GM18951 (cell line): Measurements from ENCODE around the gene ROBO3.

ENCODE experiments used
- POLR2A ChIP-seq: IDR thresholded peaks from 4 replicates; pipeline ENCODE4 v1.6.1; 2011; ENCODE audit warnings: mild to moderate bottlenecking; ENCODE audit not compliant: insufficient read length, insufficient read depth; ENCODE audit errors: extremely low read depth
- in situ Hi-C: fragments of 300-500 bp; cut with MboI; formaldehyde crosslinking; loops from one replicate; pipeline ENCODE4 v1.12.0; 2022; ENCODE audit warnings: low sequenced_read_pairs, mixed read lengths, inconsistent platforms; ENCODE audit not compliant: unreplicated experiment

Gene ROBO3, protein sequence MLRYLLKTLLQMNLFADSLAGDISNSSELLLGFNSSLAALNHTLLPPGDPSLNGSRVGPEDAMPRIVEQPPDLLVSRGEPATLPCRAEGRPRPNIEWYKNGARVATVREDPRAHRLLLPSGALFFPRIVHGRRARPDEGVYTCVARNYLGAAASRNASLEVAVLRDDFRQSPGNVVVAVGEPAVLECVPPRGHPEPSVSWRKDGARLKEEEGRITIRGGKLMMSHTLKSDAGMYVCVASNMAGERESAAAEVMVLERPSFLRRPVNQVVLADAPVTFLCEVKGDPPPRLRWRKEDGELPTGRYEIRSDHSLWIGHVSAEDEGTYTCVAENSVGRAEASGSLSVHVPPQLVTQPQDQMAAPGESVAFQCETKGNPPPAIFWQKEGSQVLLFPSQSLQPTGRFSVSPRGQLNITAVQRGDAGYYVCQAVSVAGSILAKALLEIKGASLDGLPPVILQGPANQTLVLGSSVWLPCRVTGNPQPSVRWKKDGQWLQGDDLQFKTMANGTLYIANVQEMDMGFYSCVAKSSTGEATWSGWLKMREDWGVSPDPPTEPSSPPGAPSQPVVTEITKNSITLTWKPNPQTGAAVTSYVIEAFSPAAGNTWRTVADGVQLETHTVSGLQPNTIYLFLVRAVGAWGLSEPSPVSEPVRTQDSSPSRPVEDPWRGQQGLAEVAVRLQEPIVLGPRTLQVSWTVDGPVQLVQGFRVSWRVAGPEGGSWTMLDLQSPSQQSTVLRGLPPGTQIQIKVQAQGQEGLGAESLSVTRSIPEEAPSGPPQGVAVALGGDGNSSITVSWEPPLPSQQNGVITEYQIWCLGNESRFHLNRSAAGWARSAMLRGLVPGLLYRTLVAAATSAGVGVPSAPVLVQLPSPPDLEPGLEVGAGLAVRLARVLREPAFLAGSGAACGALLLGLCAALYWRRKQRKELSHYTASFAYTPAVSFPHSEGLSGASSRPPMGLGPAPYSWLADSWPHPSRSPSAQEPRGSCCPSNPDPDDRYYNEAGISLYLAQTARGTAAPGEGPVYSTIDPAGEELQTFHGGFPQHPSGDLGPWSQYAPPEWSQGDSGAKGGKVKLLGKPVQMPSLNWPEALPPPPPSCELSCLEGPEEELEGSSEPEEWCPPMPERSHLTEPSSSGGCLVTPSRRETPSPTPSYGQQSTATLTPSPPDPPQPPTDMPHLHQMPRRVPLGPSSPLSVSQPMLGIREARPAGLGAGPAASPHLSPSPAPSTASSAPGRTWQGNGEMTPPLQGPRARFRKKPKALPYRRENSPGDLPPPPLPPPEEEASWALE (N-terminal part only)

DNA sequence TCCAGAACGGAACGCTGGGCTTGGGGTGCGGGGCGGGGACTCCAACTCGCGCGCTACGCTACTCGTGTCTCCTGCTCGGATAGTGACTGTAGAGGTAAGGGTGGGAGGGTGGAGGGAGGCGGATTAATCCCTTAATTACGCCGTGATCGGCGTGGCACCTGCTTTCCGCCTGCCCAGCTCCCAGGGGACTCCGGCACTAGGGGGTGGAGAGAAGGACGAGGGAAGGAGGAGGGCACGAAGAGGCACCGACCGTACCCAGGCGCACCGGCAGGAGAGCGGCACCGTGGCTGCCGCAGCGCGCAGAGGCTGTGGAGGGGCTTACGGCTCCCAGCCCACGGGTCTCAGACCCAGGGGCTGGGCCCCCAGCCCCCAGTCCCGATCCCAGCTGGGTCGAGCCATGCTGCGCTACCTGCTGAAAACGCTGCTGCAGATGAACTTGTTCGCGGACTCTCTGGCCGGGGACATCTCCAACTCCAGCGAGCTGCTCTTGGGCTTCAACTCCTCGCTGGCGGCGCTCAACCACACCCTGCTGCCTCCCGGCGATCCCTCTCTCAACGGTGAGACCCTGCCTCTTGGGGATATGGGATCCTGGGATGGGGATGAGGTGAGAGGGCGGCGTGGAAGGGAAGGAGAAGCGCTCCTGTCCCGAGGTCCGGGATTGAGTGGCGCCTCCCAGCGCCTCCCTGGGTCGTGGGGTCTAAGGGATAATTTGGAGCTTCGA is at the start of gene ROBO3:
TSS of gene ROBO3 (plus strand) at position 252 of the 721 bp plus-strand sequence. CDS start at position 398, 146 bp downstream.
- no peak for TF ChIP-seq POLR2A
- in situ Hi-C loops: no loop called here

DNA sequence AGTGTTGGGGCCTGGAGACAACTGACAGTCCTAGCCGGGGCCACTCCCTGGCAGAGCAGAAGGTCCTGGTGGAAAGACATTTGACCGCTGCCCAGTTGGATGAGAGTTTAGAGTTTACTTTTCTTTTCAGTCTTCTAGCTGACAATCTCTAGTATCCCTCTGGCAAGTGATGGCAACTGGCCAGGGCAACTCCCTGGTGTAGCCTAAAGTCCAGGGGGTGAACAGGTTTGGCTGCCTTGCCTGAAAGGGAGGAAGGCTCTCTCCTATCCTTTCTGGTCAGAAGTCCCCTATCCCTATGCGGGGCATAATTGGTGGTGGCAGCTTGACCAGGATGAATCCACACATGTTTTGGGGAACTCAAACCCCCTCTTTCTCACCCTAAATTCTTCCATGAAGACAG is 48.2 kb upstream of the ROBO3 start:
- in situ Hi-C loops: no loop called here
- TF ChIP-seq POLR2A: no peak

DNA sequence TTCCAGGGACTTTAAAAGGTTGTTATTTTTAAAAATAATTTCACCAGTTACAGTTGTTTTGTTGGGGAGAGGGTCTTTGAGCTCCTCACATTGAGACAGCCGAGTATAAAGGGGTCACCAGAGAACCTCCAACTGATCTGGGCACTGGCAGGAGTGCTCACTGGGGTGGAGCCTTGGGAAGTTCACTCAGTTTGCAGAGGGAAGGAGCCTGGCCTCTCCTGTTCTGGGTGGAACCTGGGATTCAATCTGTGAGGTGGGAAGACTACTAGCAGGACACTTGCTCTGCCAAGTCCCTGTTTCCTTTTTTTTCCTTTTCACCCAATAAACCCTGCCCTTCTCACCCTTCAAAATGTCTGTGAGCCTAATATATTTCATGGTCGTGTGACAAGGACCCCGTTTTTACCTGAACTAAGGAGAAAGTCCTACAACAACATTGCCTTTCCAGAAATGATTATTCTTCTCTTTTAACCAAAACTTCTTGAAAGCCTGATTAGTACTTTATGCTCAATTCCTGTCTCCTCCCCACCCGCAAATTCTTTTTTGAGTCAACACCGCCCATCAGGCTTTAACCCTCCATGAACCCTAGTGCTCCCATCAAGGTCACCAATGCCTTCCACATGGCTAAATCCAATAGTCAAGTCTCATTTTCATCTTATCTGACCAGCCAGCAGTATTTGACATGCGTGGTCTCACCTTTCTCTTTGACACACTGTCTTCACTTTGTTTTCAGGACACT is 43.1 kb upstream of the ROBO3 start:
- in situ Hi-C loops: no loop called here

DNA sequence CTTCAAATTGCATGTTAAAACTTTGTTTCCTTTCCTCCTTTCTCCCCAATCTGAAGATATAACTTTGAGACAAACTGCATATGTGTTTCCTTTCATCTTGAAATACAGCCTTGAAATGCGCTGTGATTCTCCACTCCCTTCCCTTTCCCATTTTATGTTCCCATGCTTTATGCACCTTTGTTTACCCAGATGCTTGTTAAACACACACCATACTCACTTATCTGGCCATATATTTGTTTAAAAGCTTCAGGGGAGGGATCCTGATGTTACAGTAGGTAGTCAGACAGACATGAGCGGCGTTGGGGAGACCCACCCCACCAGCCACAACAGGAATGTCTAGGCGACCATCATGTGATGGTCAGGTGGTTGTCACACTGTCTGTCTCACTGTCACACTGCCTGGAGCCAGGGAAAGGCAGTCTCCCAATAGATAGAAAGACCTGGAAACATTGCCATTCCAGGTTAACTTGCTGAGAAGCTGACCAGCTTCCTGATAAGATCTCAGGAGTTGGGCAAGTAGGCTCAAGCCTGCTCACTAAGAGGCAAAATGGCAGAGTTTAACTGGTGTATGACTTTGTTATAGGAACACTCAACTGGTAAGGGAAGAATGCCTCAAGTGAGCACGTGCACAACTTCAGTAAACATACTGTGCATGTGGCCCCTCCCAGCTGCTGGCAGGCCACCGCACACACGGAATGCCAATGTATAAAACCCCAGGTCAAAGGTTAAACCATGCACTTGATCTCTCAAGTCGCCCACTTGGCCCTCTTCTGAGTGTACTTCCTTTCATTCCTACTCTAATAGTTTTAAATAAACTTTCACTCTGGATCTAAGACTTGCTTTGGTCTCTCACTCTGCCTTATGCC is 41.5 kb upstream of the ROBO3 start:
- in situ Hi-C loops: no loop called here

More for the DNA sequence above, 43.1 kb upstream of the ROBO3 start:
- no peak for TF ChIP-seq POLR2A

DNA sequence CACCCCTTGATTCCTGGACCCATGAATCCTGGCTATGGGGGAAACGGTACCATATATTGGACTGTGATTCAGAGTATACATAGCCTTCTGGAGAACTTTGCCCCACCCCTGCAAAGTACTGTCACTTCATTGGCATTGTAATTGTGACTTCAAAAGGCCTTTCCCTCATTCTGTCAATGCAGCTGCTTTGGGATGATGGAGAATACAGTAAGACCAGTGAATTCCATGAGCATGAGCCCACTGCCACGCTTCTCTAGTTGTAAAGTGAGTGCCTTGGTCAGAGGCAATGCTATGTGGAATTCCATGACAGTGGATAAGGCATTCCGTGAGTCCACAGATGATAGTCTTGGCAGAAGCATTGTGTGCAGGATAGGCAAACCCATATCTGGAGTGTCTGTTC is 39.4 kb upstream of the ROBO3 start:
- no peak for TF ChIP-seq POLR2A
- in situ Hi-C loops: no loop called here

More for the DNA sequence above, 41.5 kb upstream of the ROBO3 start:
- TF ChIP-seq POLR2A: no peak

DNA sequence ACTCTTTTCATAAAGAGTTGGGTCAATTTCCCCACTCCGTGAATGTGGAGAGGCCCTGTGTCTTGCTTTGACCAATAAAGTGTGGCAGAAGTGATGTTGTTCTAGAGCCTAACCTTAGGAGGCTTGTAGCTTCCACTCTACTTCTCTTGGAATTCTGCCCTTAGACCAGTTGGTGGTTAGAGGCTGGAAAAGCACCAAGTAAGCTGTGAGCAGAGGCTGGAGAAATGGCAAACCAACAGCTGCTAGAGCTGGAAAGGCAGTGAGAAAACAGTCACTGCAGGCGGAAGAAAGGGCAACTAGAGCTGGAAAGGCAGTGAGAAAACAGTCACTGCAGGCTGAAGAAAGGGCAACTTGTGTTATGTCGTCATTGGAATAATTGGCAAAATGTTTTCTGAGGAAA is 35.2 kb upstream of the ROBO3 start:
- in situ Hi-C loops: loop anchor here (10.0 kb wide), 1 partner anchor 165 kb away; no protein-coding TSS in a partner anchor
- no peak for TF ChIP-seq POLR2A

DNA sequence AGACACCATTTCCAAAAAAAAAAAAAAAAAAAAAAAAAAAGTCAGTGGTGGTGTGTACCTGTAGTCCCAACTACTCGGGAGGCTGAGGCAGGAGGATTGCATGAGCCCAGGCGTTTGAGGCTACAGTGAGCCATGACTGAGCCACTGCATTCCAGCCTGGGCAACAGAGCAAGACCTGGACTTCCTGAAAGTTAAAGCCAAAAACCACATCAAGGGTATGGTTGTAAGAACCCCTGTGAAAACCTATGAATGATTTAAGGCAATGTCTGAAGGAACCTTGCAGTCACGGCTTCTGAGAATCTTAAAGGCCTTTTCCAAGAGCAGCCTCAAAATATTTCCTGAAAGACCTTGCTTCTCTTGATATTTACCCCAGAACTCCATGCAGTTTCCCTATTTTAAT is 34.5 kb upstream of the ROBO3 start:
- in situ Hi-C loops: loop anchor here (10.0 kb wide), 1 partner anchor 166 kb away; no protein-coding TSS in a partner anchor
- no peak for TF ChIP-seq POLR2A

DNA sequence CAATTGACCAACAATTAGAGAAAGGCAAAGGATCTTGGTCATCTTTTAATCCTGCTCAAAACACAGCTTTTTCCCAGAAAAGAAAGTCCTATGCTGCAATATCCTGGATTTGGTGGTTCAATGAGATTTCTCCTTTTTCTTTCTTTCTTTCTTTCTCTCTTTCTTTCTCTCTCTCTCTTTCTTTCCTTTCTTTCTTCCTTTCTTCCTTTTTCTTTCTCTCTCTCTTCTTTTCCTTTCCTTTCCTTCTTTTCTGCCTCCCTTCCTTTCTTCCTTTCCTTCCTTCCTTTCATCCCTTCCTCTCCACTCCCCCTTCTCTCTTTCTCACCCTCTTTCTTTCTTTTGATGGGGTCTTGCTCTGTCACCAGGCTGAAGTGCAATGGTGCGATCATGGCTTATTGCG is 33.3 kb upstream of the ROBO3 start:
- in situ Hi-C loops: loop anchor here (10.0 kb wide), 1 partner anchor 167 kb away; no protein-coding TSS in a partner anchor
- TF ChIP-seq POLR2A: no peak

DNA sequence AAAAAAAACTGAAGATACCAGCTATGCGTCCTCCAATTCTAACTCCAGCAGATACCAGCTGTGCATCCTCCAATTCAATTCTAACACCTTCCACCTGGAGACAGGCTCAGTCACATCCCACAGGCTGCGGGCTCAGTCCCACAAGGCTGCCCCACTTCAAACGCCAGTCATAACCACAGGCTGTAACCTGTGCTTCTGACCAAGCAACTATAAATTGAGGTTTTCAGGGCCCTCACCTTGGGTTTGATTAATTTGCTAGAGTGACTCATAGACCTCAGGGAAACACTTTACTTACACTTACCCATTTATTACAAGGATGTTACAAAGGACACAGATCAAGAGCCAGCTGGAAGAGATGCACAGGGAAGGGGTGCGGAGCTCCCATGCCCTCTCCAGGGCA is 32.7 kb upstream of the ROBO3 start:
- in situ Hi-C loops: loop anchor here (10.0 kb wide), 1 partner anchor 168 kb away; no protein-coding TSS in a partner anchor
- no peak for TF ChIP-seq POLR2A

DNA sequence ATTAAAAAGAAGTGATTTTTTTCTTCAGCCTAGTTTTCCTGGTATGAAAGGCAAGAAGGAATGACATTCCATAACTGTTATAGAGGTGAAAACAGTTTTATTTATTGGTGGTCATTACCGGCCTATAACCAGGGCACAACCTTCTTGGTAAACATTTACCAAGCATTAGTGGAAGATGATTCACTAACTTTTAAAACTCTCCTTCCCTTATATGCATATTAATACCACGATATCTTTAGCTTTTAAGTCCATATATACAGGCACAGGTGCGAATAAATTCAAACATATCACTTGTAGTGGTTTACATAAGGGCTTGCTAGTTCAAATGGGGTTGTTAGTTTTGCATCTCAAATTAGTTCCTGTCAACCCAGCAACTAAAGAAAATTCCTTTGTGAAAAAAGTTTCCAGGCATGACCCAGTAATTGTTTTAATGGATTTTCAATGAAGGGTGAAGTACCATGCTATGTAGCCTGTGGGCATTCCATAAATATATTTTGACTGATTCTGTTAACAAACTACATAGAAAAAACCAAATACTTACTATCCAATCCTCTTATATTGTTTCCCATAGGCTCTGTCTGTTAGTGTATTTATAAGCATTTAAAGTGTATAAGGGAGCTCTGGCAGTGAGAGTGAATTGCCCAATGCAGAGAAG is 30.6 kb upstream of the ROBO3 start:
- no peak for TF ChIP-seq POLR2A

DNA sequence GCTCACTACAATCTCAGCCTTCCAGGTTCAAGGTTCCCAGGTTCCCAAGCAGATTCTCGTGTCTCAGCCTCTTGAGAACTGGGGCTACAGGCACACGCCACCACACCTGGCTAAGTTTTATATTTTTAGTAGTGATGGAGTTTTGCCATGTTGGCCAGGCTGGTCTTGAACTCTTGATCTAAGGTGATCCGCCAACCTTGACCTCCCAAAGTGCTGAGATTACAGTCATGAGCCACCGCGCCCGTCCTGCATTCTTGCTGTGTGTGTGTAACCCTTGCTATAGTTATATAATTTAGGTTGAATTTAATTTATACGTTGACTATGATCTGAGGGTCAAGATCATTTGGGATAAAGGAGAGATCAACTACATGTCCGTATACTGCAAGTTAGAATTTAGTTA is 29.3 kb upstream of the ROBO3 start:
- TF ChIP-seq POLR2A: no peak
- in situ Hi-C loops: loop anchor here (10.0 kb wide), 1 partner anchor 171 kb away; no protein-coding TSS in a partner anchor

More for the DNA sequence above, 30.6 kb upstream of the ROBO3 start:
- in situ Hi-C loops: loop anchor here (10.0 kb wide), 1 partner anchor 170 kb away; no protein-coding TSS in a partner anchor
